Bronchial epithelial cell (primary cell): ENCODE results near the gene ITGA6. TPM values are rescaled to one million over a fixed set of nuclear protein-coding genes. Genes with fewer than 3 reads are reported as not detected.
A peak's percentile ranks its signal among the peaks of the same experiment; 100 is the strongest.

Experiments used
- DNase-seq: peaks from one replicate; pipeline ENCODE4 v3.0.0-alpha.2; 2010; ENCODE audit warnings: low read depth
- FAIRE-seq: peaks from 2 replicates; lab custom pipeline; 2011; peaks lifted over from hg19 to GRCh38; lab: Jason Lieb, UNC
- H3K27me3 ChIP-seq: 2 replicates; pipeline ENCODE4 v1.5.1; 2011; ENCODE audit warnings: low read length; ENCODE audit not compliant: control insufficient read depth, insufficient read depth
- H3K36me3 ChIP-seq: 2 replicates; pipeline ENCODE4 v1.5.1; 2011; ENCODE audit warnings: low read length; ENCODE audit not compliant: control insufficient read depth, insufficient read depth
- H3K4me3 ChIP-seq: 2 replicates; pipeline ENCODE4 v1.5.1; 2011; ENCODE audit warnings: mild to moderate bottlenecking, low read depth, low read length, control low read depth
- CTCF ChIP-seq: IDR thresholded peaks from 2 replicates; pipeline ENCODE4 v1.5.1; 2011; ENCODE audit warnings: mild to moderate bottlenecking, moderate library complexity, low read length, control low read depth, inconsistent platforms; ENCODE audit not compliant: insufficient read depth, severe bottlenecking
- total RNA-seq: library from RNA; depleted of rRNA; stranded (reverse); fragments of >200 nt; gene quantifications from 2 replicates; pipeline ENCODE4 v1.2.1, GENCODE V29; 2014

ITGA6 gene
- total RNA-seq, 1 donor from 2014 or later = 390 TPM

DNA sequence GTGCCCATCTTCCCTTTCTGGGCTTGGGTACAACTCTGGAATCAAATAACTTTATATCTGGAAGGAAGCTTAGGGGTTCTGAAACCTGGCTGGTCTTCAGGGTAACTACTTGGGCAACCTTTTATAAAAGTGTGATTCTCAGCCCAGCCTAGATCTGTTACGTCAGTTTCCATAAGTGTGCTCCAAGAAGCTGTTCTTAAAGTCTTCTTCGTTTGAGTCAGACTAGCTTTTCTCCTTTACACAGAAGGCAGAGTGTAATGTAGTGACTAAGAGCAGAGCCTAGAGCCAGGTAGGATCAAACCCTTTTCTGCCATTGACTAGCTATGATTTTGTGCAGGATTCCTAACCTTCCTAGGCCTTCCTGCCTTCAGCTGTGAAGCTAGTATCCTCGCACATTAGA, 5.8 kb downstream of the ITGA6 start:
- Histone ChIP-seq H3K4me3 (no peak overlapping the region), H3K36me3 (no peaks in the 10 kb centered on the region), H3K27me3 (no peaks in the 10 kb centered on the region)
- no peak for TF ChIP-seq CTCF
- FAIRE-seq = no peak
- peak; percentile 54 for DNase-seq

DNA sequence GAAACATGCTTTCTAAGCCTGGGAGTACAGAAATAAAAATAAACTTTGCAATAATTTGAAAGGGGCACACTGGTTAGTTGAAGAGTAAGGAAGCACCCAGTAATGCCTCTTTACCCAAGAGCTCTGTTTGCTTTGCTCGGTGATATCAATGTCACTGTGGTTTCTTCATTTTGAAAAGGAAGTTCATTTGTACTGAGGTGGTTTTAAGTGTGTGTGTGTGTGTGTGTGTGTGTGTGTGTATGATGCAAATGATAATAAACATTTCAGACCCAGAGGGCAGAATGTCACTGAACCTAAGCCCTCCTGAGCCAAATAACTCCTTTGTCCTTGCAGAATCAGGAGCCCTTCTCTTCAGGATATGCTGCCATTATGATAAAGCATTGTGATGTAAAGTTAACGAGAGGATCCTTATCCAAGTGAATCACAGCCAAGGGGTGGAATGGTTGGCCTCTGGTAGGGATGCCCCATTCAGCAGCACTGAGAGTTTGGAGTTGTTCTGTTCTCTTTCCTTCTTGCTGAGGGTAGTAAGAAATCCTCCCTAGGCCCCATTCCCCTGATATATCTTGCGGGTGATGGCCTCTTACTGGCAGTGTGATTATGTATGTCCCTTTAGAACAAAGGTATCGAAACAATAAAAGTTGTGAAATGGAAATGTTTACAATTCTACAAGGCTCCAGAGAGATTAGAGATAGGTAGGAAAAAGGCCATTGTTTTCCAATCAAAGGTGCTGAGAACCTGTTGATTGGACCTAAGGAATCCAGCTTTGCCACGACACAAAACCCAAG, 7.6 kb downstream of the ITGA6 start:
- DNase-seq (no peak), FAIRE-seq (no peak)
- Histone ChIP-seq H3K4me3 (no peak overlapping the region), H3K36me3 (no peaks in the 10 kb centered on the region), H3K27me3 (no peaks in the 10 kb centered on the region)
- no peak for TF ChIP-seq CTCF

DNA sequence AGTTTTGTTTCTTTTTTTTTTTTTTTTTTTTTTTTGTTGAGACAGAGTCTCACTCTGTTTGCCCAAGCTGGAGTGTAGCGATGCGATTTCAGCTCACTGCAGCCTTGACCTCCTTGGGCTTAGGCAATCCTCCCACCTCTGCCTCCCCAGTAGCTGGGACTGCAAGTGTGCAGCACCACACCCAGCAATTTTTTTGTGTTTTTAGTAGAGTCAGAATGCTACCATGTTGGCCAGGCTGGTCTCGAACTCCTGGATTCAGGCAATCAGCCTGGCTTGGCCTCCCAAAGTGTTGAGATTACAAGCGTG, 8.2 kb downstream of the ITGA6 start:
- FAIRE-seq (no peak), DNase-seq (no peak)
- Histone ChIP-seq H3K4me3 (no peak overlapping the region), H3K27me3 (no peaks in the 10 kb centered on the region), H3K36me3 (no peaks in the 10 kb centered on the region)
- TF ChIP-seq CTCF = no peak

GRCh38 chr2:172436889-172437288, 9.5 kb downstream of the ITGA6 start:
- H3K4me3 ChIP-seq = no peak overlapping the region
- H3K36me3 ChIP-seq = no peaks in the 10 kb centered on the region
- no peak for FAIRE-seq
- DNase-seq = peak; percentile 98
- no peaks in the 10 kb centered on the region for H3K27me3 ChIP-seq
- TF ChIP-seq CTCF = no peak

DNA sequence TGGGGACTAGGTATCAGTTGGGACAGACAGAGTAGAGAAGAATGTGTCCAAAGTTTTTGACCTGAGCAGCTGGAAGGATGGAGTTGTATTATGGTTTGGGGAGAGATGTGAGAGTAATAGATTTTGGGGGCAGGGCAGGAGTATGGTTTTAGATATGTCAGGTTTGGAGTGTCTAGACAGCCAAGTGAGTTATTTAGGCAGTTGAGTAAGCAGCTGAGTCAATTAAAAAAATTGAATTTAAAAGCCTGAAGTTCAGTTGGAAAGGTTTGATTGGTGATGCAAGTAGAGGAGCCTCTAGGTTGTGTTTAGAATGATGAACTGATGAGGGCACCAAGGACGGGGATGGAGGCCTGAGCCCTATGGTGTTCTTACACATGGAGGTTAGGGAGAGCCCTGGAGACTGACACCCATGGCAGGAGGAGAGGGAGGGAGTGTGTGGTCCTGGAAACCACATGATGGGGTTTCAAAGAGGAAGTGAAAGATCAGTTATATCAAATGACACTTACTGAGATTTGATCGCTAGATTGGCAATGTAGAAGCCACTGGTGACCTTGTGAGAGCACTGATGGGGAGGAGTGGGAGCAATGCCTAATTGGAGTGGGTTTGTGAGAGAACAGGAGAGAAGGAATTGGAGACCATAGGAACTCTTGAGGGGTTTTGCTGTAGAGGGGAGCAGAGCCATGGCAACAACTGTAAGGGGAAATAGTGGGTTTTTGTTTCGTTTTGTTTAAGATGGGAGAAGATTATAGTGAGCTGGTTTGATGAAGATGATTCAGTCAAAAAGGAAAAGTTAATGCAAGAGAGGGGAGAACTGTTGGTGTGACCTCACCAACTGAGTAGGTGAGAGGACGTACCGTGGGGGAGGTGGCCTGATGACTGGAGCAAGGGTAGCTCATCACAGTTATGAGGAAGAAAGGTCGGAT, 10.3 kb downstream of the ITGA6 start:
- FAIRE-seq = no peak
- Histone ChIP-seq H3K27me3 (no peaks in the 10 kb centered on the region), H3K36me3 (no peaks in the 10 kb centered on the region), H3K4me3 (no peak overlapping the region)
- peak; percentile 83 for DNase-seq
- TF ChIP-seq CTCF = no peak
